ENCODE results near the gene TCF15.
"Not testable (repeated sequence)": the region's sequence is repeated elsewhere in the genome, so short reads cannot be mapped to it uniquely, and the experiment has no call there.

TCF15 gene

DNA sequence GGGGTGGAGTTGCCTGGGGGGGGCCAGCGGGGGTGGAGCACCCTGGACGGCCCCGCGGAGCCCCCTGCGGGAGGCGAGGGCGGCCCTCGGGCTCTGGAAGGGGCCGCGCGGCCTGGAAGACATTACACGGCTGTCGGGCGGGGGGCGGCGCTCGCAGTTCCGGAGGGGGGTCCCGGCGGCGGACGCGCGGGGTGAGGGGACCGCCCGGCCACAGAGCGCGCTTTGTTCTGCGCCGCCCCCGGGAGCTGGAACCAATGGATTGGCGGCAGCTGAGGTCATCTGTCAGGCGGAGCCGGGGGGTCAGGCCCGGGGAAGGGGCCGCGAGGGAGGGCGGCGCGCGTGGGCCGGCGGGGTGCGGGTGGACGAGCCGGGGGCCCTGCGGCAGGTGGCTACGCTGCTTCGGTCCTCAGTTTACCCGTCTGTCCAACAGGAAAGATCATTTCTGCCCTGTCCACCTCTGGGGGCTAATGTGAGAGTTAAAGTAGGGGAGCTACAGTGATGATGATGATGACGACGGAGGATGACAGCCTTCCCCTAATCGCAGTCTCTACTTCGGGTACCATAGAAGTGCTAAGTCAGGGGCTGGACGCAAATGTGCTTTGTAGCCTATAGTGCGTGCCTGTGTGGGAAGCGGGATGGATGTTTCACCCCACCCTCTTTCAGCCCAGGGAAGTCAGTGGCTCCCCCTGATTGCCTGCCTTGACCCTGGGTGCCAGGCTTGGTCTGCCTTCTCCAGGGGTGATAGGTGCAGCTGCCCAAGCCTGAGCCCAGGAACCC is 32.5 kb upstream of the TCF15 start:
- DNase-seq (ENCODE audit: insufficient read length, low spot score) = no peak
- no peak for FAIRE-seq

DNA sequence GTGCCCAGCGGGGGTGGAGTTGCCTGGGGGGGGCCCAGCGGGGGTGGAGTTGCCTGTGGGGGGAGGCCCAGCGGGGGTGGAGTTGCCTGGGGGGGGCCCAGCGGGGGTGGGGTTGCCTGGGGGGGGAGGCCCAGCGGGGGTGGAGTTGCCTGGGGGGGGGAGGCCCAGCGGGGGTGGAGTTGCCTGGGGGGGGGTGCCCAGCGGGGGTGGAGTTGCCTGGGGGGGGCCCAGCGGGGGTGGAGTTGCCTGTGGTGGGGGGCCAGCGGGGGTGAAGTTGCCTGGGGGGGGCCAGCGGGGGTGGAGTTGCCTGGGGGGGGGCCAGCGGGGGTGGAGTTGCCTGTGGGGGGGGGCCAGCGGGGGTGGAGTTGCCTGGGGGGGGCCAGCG is 31.9 kb upstream of the TCF15 start:
- not testable (repeated sequence) for FAIRE-seq; DNase-seq (ENCODE audit: insufficient read length, low spot score)

DNA sequence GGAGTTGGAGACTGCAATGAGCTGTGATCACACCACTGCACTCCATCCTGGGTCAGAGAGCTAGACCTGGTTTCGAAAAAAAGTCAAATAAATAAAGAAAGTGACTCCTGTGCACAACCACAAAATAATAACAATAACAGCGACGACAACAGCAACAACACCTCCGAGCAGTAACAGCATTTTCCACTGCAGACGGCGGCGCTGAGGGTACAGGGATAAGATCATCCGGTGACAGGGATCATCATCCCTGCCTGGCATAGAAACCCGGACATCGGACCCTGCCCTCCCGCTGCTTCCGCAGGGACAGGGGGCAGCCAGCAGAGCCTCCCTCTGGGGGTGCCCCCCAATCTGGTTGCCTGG is 31.4 kb upstream of the TCF15 start:
- FAIRE-seq (no peak), DNase-seq (ENCODE audit: insufficient read length, low spot score) (peak; percentile 54)

DNA sequence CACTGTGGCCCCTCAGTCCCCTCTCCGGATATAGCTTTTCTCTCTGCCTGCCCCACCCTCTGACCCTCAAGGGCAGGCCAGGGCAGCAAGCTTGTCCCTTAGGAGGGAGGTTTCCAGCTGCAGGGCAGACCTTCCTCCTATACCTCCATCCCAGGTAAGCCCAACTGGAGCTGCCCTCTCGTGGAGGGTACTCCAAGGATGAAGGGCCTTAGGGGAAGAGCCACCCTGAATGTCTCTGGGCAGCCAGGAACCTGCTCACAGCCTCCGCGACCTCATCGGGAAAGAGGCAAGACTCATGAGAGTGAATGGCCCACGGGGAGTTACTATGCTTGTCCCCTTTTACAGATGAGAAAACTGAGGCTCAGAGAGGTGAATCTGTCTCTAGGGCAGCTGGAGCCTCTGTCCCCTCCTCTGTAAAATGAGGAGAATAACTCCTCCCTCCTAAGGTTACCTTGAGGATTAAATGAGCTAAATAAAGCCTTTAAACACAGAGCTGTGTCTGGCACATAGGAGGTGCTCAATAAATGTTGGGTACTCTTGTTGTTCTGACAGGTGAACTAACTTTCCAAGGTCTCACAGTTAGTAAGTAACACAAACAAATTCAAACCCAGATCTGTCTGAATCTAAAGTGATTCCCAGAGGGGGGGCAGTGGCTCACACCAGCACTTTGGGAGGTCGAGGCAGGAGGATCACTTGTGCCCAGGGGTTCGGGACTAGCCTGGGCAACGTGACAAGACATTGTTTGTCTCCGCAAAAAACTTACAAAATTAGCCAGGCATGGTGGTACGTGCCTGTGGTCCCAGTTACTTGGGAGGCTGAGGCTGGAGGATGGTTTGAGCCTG is 30.8 kb upstream of the TCF15 start:
- FAIRE-seq = no peak
- no peak for DNase-seq (ENCODE audit: insufficient read length, low spot score)

DNA sequence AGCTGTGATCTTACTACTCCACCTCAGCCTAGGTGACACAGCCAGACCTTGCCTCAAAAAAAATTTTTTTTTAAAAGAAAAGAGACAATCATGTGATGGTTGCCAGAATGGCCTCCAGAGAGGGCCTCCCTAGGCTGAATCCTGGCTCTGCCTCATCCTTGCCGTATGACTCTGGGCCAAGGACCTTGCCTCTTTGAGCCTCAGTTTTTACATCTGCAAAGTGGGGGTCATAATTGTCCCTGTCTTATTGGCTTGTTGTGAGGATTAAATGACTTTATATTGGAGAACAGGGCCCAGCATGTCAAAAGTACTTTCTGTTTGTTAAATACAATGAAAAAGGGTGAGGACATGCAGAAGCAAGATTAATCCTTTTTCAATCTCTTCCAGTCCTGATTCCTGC is 28.5 kb upstream of the TCF15 start:
- no peak for FAIRE-seq

DNA sequence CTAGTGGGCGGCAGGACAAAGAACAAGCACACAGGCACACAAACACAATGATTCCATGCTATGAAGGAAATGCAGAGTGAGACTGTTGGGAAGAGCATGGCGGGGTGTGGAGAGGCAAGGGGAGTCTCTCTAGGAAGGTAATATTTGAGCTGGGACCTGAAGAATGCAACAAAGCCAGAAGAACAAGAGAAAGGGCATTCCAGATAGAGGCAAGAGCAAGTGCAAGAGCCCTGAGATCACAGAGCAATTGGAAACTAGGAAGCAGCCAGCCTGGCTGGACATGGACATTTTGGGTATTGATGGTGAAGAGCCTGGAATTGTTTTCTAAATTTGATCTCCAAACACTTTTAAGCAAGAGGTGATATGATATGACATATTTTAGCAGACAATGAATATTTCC is 27.4 kb upstream of the TCF15 start:
- no peak for DNase-seq (ENCODE audit: insufficient read length, low spot score)
- FAIRE-seq = no peak

More for the DNA sequence above, 28.5 kb upstream of the TCF15 start:
- no peak for DNase-seq (ENCODE audit: insufficient read length, low spot score)

DNA sequence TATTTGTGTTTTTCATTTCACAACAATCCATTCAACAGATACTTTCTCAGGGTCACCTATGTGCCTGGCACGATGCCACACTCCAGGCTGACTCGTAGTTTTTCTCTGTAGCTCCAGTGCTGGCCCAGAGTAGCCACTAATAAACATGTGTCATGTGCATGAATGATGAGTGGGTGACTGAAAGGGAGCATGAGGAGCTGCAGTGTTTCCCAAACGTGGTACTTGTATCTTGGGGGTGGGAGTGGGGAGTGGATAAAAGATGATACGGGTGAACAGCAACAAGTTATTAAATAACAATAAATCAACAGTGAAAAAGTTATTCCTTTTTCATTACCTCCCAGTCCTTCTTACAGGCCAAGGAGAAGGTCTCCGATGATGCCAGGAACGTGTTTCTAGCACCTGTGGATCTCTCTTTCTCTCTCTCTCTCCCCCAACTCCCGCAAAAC is 25.8 kb upstream of the TCF15 start:
- FAIRE-seq (no peak), DNase-seq (ENCODE audit: insufficient read length, low spot score) (no peak)

DNA sequence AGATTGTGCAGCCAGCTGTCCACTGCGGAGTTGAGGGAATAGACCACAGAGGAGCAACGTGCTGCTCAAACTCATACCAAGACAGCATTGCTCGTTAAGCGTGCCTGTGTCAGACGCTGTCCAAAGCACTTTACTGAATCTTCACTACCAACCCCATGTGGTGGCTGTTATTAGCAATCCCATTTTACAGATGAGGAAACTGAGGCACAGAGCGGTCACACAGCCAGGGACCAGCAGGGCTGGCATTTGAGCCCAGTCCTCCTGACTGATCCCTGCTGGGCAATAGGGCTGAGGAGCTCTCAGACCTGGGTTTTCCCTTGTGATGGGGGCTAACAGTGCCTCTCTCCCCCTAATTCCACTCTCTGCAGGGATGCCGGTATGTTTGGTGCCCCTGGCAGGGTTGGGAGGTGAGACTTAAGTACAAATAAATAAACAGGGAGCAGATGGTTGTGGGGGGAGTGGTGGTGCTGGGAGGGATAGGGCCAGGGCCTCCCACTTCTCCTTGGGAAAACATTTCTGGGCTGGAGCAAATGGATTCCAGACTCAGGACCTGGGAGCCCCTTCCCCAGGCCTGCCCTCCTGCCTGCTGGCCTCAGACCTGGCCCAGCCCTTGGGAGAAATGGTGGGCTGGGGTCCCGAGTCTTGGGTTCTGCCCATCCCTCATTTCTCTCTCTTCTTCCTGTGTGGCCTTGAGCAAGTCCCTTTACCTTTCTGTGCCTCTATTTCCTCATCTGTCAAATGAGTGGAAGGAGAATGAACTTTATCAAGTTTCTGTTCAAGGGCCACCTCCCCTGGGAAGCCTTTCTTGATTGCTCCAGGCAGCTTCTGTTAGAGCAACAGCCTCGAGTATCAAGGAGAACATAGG is 25.2 kb upstream of the TCF15 start:
- DNase-seq (ENCODE audit: insufficient read length, low spot score) (no peak), FAIRE-seq (no peak)

DNA sequence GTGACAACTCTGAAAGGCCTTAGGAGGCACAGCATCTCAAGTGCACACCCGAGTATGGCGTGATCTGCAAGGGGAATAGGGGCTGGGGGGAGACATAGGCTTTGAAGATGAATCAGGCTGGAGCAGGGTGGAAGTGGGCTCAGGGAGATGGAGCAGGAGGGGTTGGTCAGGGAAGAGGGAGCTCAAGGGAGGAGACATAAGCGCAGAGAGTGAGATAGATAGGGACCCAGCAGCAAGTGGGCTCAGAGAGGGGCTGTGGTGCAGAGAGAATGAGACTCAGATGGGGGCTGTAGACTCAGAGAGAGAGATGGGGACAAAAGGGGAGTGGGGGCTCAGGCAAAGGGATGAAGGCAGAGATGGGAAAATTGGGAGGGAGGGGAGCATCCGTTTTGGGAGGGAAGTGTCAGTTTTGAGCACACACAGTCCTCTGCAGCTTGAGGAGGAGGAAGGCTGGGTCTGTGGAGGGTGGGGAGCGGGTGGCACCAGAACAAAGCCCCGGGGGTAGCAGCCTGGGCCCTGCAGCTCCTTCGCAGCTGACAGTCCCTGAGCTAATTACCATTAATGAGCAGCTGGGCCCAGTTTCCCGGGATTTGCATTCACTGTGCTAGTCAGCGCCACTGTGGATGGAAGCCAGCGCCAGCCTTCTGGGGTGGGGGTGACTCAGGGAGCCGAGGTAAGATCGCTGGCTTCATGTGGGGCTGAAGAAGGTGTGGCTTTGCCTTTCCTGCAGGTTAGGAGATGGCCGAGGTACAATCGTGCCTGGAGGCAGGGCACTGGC is 24.2 kb upstream of the TCF15 start:
- no peak for DNase-seq (ENCODE audit: insufficient read length, low spot score)
- FAIRE-seq = no peak

DNA sequence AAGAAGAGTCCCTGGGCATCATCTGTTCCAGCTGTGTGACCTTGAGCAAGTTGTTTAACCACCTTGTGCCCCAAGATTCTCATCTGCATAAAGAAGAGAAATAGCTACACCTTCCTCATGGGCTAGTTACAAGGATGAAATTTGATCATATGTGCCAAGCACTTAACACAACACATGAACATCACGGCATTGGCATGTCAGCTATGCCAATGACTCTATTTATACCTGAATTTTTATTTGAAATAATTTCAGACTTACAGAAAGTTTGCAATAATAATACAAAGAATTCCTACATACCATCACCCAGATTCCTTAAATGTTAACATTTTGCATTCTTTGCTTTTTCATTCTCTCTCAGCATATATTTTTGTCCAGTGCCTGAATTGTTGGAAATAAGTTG is 21.0 kb upstream of the TCF15 start:
- DNase-seq (ENCODE audit: insufficient read length, low spot score) (no peak), FAIRE-seq (no peak)

DNA sequence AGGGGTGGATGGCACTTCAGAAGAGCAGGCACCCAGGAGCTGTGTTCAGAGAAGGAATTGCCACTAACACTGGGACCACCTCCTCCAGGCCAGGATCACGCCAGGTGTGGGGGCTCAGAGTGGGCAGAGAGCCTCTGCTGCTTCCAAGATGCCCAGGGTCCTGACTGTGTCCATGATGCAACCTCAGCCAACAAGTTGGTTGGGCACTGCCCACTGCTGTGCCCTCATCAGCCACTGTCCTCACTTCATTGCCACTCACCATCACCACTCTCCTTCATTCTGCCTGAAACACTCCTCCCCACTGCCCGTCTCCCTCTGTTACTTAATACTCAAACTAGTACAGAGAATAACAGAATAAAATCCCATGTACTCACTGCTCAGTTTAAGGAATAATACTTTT is 16.5 kb upstream of the TCF15 start:
- FAIRE-seq (no peak), DNase-seq (ENCODE audit: insufficient read length, low spot score) (no peak)

DNA sequence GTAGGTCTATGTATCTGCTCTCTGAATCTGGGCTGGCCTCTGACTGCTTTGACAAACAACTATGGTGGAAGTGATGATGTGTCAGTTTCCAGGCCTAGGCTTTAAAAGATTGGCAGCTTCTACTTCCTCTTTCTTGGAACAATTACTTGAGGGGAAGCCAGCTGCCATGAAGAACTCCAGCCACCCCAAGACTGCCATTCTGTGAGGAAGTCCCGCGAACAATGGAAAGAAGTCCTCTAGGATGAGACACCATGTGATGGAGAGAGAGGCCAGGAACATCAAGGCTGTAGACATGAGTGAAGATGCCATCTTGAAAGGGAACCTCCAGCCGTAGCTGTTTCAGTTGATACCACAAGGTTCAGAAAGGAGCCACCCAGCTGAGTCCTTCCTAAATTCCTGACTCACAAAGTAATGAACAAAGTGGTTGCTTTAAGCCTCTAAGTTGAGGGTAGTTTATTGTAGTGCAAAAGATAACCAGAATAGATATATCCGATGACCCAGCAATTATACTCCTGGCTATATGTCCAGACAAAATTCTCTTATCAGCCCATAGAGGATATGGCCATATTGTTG is 15.3 kb upstream of the TCF15 start:
- FAIRE-seq (no peak), DNase-seq (ENCODE audit: insufficient read length, low spot score) (no peak)

DNA sequence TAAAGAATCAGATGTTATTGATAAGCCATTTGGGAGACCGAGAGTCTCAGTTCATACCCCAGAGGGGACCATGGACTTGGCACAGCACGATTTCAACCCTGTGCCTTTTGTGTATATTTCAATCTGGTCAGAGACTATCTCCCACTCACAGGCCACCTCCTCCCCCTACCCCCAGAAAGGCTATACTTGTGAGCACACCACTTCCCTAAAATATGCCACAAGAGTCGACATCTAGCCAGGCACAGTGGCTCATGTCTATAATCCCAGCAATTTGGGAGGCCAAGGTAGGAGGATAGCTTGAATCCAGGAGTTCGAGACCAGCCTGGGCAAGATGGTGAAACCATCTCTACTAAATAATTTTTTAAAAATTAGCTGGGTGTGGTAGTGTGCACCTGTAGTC is 13.6 kb upstream of the TCF15 start:
- DNase-seq (ENCODE audit: insufficient read length, low spot score) (no peak), FAIRE-seq (no peak)

DNA sequence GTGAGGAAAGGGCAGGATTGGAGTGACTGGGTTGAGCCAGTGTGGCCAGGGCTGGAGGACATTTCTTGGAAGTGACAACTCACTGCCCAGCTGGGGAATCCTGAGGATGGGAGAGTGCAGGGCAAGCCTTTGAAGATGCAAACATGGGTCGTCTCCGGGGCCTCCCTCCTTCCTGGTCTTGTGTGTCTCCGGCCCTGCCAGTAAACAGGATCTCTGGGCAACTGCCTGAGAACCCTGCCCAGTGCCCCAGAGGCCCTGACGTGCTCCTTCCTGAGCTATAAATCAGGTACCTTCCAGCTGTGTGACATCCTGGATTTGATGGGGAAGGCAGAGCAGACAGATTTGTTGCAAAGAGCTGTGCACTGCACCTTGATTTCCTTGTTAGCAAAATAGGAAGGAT is 12.9 kb upstream of the TCF15 start:
- FAIRE-seq (no peak), DNase-seq (ENCODE audit: insufficient read length, low spot score) (no peak)

DNA sequence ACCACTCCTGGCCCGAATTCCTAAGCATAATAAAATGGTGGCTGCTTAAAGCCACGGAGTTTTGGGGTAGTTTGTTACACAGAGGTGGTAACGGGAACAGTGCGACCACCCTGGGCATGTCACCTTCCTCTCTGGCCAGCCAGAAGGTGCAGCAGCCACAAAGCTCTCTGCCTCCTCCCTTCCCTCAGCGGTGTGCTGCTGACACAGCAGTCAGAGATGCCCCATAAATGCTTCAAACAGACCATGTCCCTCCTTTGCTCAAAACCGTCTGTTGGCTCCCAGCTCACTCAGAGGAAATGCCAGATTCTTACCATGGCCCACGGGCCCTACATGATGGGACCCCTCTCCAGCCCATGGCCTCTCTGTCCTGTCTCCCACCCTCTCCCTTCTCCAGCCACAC is 12.1 kb upstream of the TCF15 start:
- DNase-seq (ENCODE audit: insufficient read length, low spot score) = no peak
- no peak for FAIRE-seq

DNA sequence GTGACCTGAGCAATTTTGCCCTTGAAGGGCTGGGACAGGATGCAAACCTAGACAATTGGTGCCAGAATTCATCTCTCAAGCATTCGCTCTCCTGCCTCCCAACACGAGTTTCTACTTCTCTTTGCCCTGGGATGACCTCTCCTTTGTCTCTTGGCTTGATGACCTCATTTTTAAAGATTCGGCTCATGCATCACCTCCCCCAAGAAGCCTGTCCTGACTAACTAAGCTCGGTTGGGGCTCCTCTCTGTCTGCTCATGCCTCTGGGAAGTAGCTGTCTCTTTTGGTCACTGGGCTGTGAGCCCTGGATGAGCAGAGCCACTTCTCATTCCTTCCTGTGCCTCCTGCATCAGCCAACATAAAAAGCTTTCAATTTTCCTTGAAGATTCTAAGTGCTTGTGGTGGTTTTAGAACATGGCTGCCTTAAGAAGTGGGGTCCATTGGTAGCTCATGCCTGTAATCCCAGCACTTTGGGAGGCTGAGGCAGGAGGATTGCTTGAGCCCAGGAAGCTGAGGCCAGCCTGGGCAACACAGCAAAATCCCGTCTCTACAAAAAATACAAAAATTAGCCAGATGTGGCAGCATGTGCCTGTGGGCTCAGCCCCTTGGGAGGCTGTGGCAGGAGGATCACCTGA is 11.1 kb upstream of the TCF15 start:
- DNase-seq (ENCODE audit: insufficient read length, low spot score) = no peak

DNA sequence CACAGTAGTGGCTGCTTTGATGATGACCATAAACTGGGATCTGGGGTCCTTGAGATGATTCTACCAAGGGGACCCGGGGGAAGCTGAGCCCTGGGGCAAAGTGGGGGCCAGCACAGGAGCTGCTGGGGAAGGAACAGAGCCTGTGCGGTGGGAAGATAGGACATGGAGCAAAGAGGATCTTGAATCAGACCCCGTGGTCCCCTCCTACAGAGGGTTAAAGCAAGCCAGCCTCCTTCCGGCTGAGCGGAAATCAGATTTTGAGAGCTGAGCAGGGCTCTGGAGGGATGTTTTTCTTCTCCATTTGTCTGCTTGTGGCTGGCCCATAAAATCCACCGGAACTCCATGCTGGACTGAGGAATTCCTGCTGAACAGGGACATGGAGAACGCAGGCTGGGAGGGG is 10.1 kb upstream of the TCF15 start:
- no peak for FAIRE-seq
- no peak for DNase-seq (ENCODE audit: insufficient read length, low spot score)

More for the DNA sequence above, 11.1 kb upstream of the TCF15 start:
- no peak for FAIRE-seq

DNA sequence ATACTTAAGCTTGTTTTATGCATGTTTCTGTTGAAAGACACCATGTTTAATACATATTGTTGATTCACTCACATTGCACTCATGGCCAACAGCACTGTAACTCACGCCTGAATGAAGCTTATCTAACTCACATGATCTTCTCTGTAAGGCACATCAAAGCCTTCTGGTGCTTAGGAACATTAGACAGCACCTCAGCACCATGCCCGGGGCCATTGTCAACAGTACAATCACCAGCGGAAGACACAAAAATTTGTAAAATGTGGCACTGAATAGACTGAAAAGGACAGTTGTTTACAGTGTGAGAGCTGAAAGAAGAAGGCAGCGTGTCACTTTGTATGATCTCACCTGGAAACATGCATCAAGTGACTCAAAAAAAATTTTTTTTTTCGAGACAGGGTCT is 8.9 kb upstream of the TCF15 start:
- no peak for DNase-seq (ENCODE audit: insufficient read length, low spot score)

DNA sequence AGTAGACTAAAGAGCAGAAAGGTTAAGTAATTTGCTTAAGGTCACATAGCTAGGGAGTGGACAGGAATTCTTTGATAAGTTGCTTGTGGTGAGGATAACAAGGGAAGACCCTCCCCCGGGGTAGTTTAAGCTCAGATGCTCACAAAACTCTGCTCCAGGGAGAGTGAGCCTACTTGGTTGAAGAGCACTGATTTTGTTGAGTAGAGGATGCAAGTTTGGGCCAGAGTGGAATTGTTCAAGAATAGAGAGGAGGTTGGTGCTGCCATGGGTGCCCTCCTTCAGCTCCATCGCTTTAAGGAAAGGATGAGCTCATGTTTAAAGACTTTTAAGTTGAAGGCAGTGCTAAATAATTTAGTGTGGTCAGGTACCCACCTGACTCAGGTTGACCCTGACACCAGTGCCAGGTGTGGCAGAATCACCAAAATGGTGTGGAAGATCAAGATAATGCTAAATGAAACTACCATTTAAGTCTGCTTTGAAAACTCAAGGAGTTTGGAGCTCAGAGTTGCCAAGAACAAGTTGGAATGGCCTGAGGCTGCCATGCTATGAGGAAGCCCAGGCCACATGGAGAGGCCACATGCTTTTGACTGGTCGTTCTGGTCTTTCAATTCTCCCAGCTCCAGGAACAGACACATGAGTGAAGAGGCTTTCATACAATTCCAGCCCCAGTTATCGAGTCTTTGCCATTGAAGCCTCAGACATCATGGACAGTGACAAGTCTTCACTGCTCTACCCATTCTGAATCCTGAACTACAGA is 8.0 kb upstream of the TCF15 start:
- no peak for FAIRE-seq
- DNase-seq (ENCODE audit: insufficient read length, low spot score) = no peak

More for the DNA sequence above, 8.9 kb upstream of the TCF15 start:
- FAIRE-seq = no peak
